GM19238 (cell line): ENCODE data around the gene KCNN4.

Source experiments
- DNase-seq: peaks from one replicate; pipeline ENCODE4 v3.0.0; 2011; ENCODE audit warnings: low spot score; ENCODE audit not compliant: insufficient read length

KCNN4 gene

GRCh38 chr19:43719378-43719868 lies 61.4 kb downstream of the KCNN4 start:
- DNase-seq, result no peak

GRCh38 chr19:43718627-43719377 lies 62.0 kb downstream of the KCNN4 start:
- DNase-seq, result no peak
